DOHH2 (cell line): ENCODE measurements around the gene STOM.

Source experiments
- H3F3A ChIP-seq: fragments of 200-600 bp; sonication (generic), shearing (Covaris generic); 2 replicates; pipeline ENCODE4 v1.6.0; 2016; ENCODE audit warnings: antibody characterized with exemption, mild to moderate bottlenecking; ENCODE audit not compliant: control insufficient read depth, insufficient read depth
- H3K27ac ChIP-seq: fragments of 200-600 bp; sonication (generic); 2 replicates; pipeline ENCODE4 v1.5.1; 2014; ENCODE audit warnings: low read depth, mild to moderate bottlenecking, low read length, moderate library complexity
- H3K27me3 ChIP-seq: fragments of 200-600 bp; sonication (generic); 2 replicates; pipeline ENCODE4 v1.6.1; 2014; ENCODE audit warnings: mild to moderate bottlenecking, low read length, mixed read lengths; ENCODE audit not compliant: control insufficient read depth
- H3K36me3 ChIP-seq: fragments of 200-600 bp; sonication (generic); 2 replicates; pipeline ENCODE4 v1.6.1; 2014; ENCODE audit warnings: mild to moderate bottlenecking, low read length, moderate library complexity, mixed read lengths; ENCODE audit not compliant: control insufficient read depth
- H3K4me1 ChIP-seq: fragments of 200-600 bp; sonication (generic); 2 replicates; pipeline ENCODE4 v1.6.1; 2014; ENCODE audit warnings: mild to moderate bottlenecking, low read length, mixed read lengths; ENCODE audit not compliant: control insufficient read depth
- H3K4me2 ChIP-seq: fragments of 200-600 bp; sonication (generic); 2 replicates; pipeline ENCODE4 v1.6.0; 2014; ENCODE audit warnings: mild to moderate bottlenecking, low read length, moderate library complexity
- H3K4me3 ChIP-seq: fragments of 200-600 bp; sonication (generic); 2 replicates; pipeline ENCODE4 v1.5.1; 2014; ENCODE audit warnings: mild to moderate bottlenecking, low read length, mixed read lengths
- H3K79me2 ChIP-seq: fragments of 200-600 bp; sonication (generic); 2 replicates; pipeline ENCODE4 v1.6.1; 2014; ENCODE audit warnings: mild to moderate bottlenecking, low read length, mixed read lengths; ENCODE audit not compliant: control insufficient read depth
- H3K9me2 ChIP-seq: fragments of 200-600 bp; sonication (generic); replicated peaks from 2 replicates; pipeline ENCODE4 v1.6.1; 2014; ENCODE audit warnings: mild to moderate bottlenecking, low read length, mixed read lengths; ENCODE audit not compliant: control insufficient read depth
- H3K9me3 ChIP-seq: fragments of 200-600 bp; sonication (generic); 2 replicates; pipeline ENCODE4 v1.6.1; 2014; ENCODE audit warnings: antibody characterized with exemption, low read length, mixed read lengths; ENCODE audit not compliant: control insufficient read depth, insufficient read depth
- H4K20me1 ChIP-seq: fragments of 200-600 bp; sonication (generic); 2 replicates; pipeline ENCODE4 v1.6.0; 2014; ENCODE audit warnings: low read depth, mild to moderate bottlenecking, antibody characterized with exemption, low read length, moderate library complexity; ENCODE audit not compliant: control insufficient read depth, insufficient read depth
- EZH2phosphoT487 ChIP-seq: fragments of 200-600 bp; sonication (generic); IDR thresholded peaks from 2 replicates; pipeline ENCODE4 v1.6.1; 2017; ENCODE audit warnings: borderline replicate concordance, mild to moderate bottlenecking, antibody characterized with exemption, low read length, moderate library complexity, mixed read lengths
- TF ChIP-seq, protein P1 (sequence below): fragments of 200-600 bp; sonication (generic); IDR thresholded peaks from one replicate; pipeline ENCODE4 v1.5.1; 2014; ENCODE audit warnings: antibody characterized with exemption, mild to moderate bottlenecking, low read depth, low read length; ENCODE audit not compliant: poor library complexity, severe bottlenecking

The STOM gene

DNA sequence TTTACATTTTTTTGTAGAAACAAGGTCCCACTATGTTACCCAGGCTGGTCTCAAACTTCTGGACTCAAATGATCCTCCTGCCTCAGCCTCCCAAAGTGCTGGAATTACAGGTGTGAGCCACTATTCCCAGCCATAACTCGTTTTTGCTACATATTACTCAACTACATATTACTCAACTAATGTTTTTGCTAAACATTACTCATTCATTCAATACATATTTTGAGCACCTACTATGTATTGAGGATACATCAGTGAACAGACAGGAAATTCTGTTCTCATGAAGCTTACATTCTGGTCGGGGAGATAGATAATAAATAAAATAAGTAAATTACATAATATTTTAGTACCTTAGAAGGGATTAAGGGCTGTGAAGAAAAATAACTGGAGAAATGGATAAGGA, 34.9 kb upstream of the STOM start:
- TF ChIP-seq, protein P1, sequence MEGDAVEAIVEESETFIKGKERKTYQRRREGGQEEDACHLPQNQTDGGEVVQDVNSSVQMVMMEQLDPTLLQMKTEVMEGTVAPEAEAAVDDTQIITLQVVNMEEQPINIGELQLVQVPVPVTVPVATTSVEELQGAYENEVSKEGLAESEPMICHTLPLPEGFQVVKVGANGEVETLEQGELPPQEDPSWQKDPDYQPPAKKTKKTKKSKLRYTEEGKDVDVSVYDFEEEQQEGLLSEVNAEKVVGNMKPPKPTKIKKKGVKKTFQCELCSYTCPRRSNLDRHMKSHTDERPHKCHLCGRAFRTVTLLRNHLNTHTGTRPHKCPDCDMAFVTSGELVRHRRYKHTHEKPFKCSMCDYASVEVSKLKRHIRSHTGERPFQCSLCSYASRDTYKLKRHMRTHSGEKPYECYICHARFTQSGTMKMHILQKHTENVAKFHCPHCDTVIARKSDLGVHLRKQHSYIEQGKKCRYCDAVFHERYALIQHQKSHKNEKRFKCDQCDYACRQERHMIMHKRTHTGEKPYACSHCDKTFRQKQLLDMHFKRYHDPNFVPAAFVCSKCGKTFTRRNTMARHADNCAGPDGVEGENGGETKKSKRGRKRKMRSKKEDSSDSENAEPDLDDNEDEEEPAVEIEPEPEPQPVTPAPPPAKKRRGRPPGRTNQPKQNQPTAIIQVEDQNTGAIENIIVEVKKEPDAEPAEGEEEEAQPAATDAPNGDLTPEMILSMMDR = no peak
- no peak for TF ChIP-seq EZH2phosphoT487
- H3K4me1 ChIP-seq = no peaks in the 10 kb centered on the region

GRCh38 chr9:121399883-121400607, 30.0 kb upstream of the STOM start:
- TF ChIP-seq, protein P1 = peak; percentile 67
- TF ChIP-seq EZH2phosphoT487 = no peak
- Histone ChIP-seq H3F3A (no peaks in the 10 kb centered on the region), H3K4me2 (no peak overlapping the region), H3K9me2 (no peaks in the 10 kb centered on the region), H3K27me3 (no peaks in the 10 kb centered on the region; the same call in 1 of the 2 replicates), H3K9me3 (peaks cover 4% of the 10 kb centered on the region; the same call in 1 of the 2 replicates), H3K79me2 (no peaks in the 10 kb centered on the region), H4K20me1 (no peaks in the 10 kb centered on the region), H3K27ac (no peak overlapping the region), H3K36me3 (no peaks in the 10 kb centered on the region), H3K4me1 (no peaks in the 10 kb centered on the region), H3K4me3 (no peak overlapping the region)

More for the DNA sequence above, 34.9 kb upstream of the STOM start:
- Histone ChIP-seq H3K36me3 (no peaks in the 10 kb centered on the region), H3K4me3 (no peak overlapping the region), H3K79me2 (no peaks in the 10 kb centered on the region), H3K9me3 (no peaks in the 10 kb centered on the region), H3K9me2 (no peaks in the 10 kb centered on the region), H3K27ac (no peak overlapping the region), H3K27me3 (peaks cover 7% of the 10 kb centered on the region), H4K20me1 (no peaks in the 10 kb centered on the region), H3K4me2 (no peak overlapping the region), H3F3A (no peaks in the 10 kb centered on the region)

- no peak overlapping the region for H3K27ac ChIP-seq
- no peak overlapping the region for H3K4me2 ChIP-seq
- no peaks in the 10 kb centered on the region for H3F3A ChIP-seq
- H4K20me1 ChIP-seq = no peaks in the 10 kb centered on the region
- H3K27me3 ChIP-seq = no peaks in the 10 kb centered on the region; the same call in 1 of the 2 replicates
- no peak for TF ChIP-seq EZH2phosphoT487
- TF ChIP-seq, protein P1 = no peak
- H3K79me2 ChIP-seq = no peaks in the 10 kb centered on the region
- no peaks in the 10 kb centered on the region for H3K36me3 ChIP-seq
- no peak overlapping the region for H3K4me3 ChIP-seq
- peaks cover 4% of the 10 kb centered on the region; the same call in 1 of the 2 replicates for H3K9me3 ChIP-seq
- H3K4me1 ChIP-seq = no peaks in the 10 kb centered on the region
- H3K9me2 ChIP-seq = no peaks in the 10 kb centered on the region
Measured at GRCh38 chr9:121399126-121399882, 29.3 kb upstream of the STOM start.
